HuH-7 (cell line): ENCODE results near the gene SPATA6L.
"Not testable (repeated sequence)": the region's sequence is repeated elsewhere in the genome, so short reads cannot be mapped to it uniquely, and the experiment has no call there.

Source experiments
- DNase-seq: peaks from one replicate; pipeline ENCODE4 v3.0.0; 2011; ENCODE audit warnings: low spot score

The SPATA6L gene

GRCh38 chr9:4630836-4631235 lies 35.4 kb downstream of the SPATA6L start:
- DNase-seq = no peak

GRCh38 chr9:4622016-4622415 lies 44.3 kb downstream of the SPATA6L start:
- DNase-seq = no peak

- no peak for DNase-seq
These were observed 45.3 kb downstream of the SPATA6L start for GRCh38 chr9:4620881-4621555.

GRCh38 chr9:4620057-4620765 lies 46.1 kb downstream of the SPATA6L start:
- DNase-seq = no peak

GRCh38 chr9:4618700-4619099 lies 47.6 kb downstream of the SPATA6L start:
- no peak for DNase-seq

- DNase-seq = no peak
These were observed 48.5 kb downstream of the SPATA6L start for GRCh38 chr9:4617752-4618151.

GRCh38 chr9:4615778-4616177 lies 50.5 kb downstream of the SPATA6L start:
- DNase-seq = no peak

GRCh38 chr9:4615251-4615650 lies 51.0 kb downstream of the SPATA6L start:
- no peak for DNase-seq

- no peak for DNase-seq
These were observed 51.7 kb downstream of the SPATA6L start for GRCh38 chr9:4614627-4615026.

- DNase-seq = not testable (repeated sequence)
These were observed 60.2 kb downstream of the SPATA6L start for GRCh38 chr9:4606033-4606432.

- peak; percentile 39 for DNase-seq
These were observed 61.6 kb downstream of the SPATA6L start for GRCh38 chr9:4604678-4605095.

- DNase-seq = no peak
These were observed 62.5 kb downstream of the SPATA6L start for GRCh38 chr9:4603830-4604229.

- DNase-seq = no peak
These were observed 65.9 kb downstream of the SPATA6L start for GRCh38 chr9:4600368-4600767.

- no peak for DNase-seq
These were observed 69.9 kb downstream of the SPATA6L start for GRCh38 chr9:4596165-4596922.

GRCh38 chr9:4594994-4595393 lies 71.3 kb downstream of the SPATA6L start:
- no peak for DNase-seq

GRCh38 chr9:4594545-4594944 lies 71.7 kb downstream of the SPATA6L start:
- no peak for DNase-seq

- no peak for DNase-seq
These were observed 73.4 kb downstream of the SPATA6L start for GRCh38 chr9:4592886-4593285.

GRCh38 chr9:4592295-4592694 lies 74.0 kb downstream of the SPATA6L start:
- no peak for DNase-seq

- DNase-seq = no peak
These were observed 75.2 kb downstream of the SPATA6L start for GRCh38 chr9:4591123-4591500.

- no peak for DNase-seq
These were observed 75.7 kb downstream of the SPATA6L start for GRCh38 chr9:4590430-4591122.

GRCh38 chr9:4588721-4589120 lies 77.6 kb downstream of the SPATA6L start:
- no peak for DNase-seq

GRCh38 chr9:4585135-4585534 lies 81.1 kb downstream of the SPATA6L start:
- no peak for DNase-seq
